ENCODE data around the gene EFHC2. TPM values are rescaled to one million over a fixed set of nuclear protein-coding genes. Genes with fewer than 3 reads are reported as not detected.

Gene EFHC2
- polyA plus RNA-seq, 1 donor from 2014 or later = 0.22 TPM

- no peaks in the 10 kb centered on the region for H3K9me3 ChIP-seq (ENCODE audit: low read length)
- no peaks in the 10 kb centered on the region for H3K79me2 ChIP-seq (replicated peaks; ENCODE audit: insufficient read depth, low read length)
- H3K27me3 ChIP-seq (ENCODE audit: insufficient read depth, low read depth, low read length) = no peaks in the 10 kb centered on the region
- H3K36me3 ChIP-seq (ENCODE audit: insufficient read depth, low read length) = no peaks in the 10 kb centered on the region
- no peak overlapping the region for H3K4me2 ChIP-seq (ENCODE audit: low read length)
- H3K4me3 ChIP-seq (ENCODE audit: low read length) = no peak overlapping the region
- no peak overlapping the region for H3K9ac ChIP-seq (ENCODE audit: low read length)
- no peaks in the 10 kb centered on the region for H3F3A ChIP-seq (ENCODE audit: insufficient read depth, low read length, poor library complexity, severe bottlenecking)
- no peaks in the 10 kb centered on the region for H4K20me1 ChIP-seq (ENCODE audit: insufficient read depth)
- no peaks in the 10 kb centered on the region for H3K9me2 ChIP-seq (ENCODE audit: insufficient read depth, low read length)
- no peak overlapping the region for H3K27ac ChIP-seq (ENCODE audit: low read length)
- no peak for TF ChIP-seq REST (IDR thresholded peaks at IDR 0.05; ENCODE audit: borderline replicate concordance)
- TF ChIP-seq RAD21 (conservative IDR thresholded peaks at IDR 0.05) = no peak
- no peak for TF ChIP-seq EP300 (conservative IDR thresholded peaks at IDR 0.05; ENCODE audit: poor library complexity, severe bottlenecking)
- no peak for TF ChIP-seq POLR2AphosphoS5 (IDR thresholded peaks at IDR 0.05)
- TF ChIP-seq EZH2 (IDR thresholded peaks at IDR 0.05; ENCODE audit: borderline replicate concordance, insufficient read depth, low read length, poor library complexity, severe bottlenecking) = no peak
- TF ChIP-seq, protein P1, sequence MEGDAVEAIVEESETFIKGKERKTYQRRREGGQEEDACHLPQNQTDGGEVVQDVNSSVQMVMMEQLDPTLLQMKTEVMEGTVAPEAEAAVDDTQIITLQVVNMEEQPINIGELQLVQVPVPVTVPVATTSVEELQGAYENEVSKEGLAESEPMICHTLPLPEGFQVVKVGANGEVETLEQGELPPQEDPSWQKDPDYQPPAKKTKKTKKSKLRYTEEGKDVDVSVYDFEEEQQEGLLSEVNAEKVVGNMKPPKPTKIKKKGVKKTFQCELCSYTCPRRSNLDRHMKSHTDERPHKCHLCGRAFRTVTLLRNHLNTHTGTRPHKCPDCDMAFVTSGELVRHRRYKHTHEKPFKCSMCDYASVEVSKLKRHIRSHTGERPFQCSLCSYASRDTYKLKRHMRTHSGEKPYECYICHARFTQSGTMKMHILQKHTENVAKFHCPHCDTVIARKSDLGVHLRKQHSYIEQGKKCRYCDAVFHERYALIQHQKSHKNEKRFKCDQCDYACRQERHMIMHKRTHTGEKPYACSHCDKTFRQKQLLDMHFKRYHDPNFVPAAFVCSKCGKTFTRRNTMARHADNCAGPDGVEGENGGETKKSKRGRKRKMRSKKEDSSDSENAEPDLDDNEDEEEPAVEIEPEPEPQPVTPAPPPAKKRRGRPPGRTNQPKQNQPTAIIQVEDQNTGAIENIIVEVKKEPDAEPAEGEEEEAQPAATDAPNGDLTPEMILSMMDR (IDR thresholded peaks at IDR 0.05; ENCODE audit: poor library complexity, severe bottlenecking) = no peak
- no peak for TF ChIP-seq MXI1 (conservative IDR thresholded peaks at IDR 0.05; ENCODE audit: poor library complexity, severe bottlenecking)
- TF ChIP-seq SMC3 (conservative IDR thresholded peaks at IDR 0.05; ENCODE audit: poor library complexity) = no peak
- TF ChIP-seq TAF1 (IDR thresholded peaks at IDR 0.05; ENCODE audit: low read depth) = no peak
- no peak overlapping the region for H2AFZ ChIP-seq (ENCODE audit: low read depth, low read length)
Observed at GRCh38 chrX:44203791-44204190, 139.7 kb downstream of the EFHC2 start.

- Histone ChIP-seq H3K36me3 (ENCODE audit: insufficient read depth, low read length) (no peaks in the 10 kb centered on the region), H3K9me3 (ENCODE audit: low read length) (no peaks in the 10 kb centered on the region), H2AFZ (ENCODE audit: low read depth, low read length) (no peak overlapping the region), H3K9me2 (ENCODE audit: insufficient read depth, low read length) (no peaks in the 10 kb centered on the region), H3F3A (ENCODE audit: insufficient read depth, low read length, poor library complexity, severe bottlenecking) (no peaks in the 10 kb centered on the region), H3K4me2 (ENCODE audit: low read length) (no peak overlapping the region), H3K27ac (ENCODE audit: low read length) (no peak overlapping the region), H3K9ac (ENCODE audit: low read length) (no peak overlapping the region), H3K27me3 (ENCODE audit: insufficient read depth, low read depth, low read length) (no peaks in the 10 kb centered on the region), H3K79me2 (replicated peaks; ENCODE audit: insufficient read depth, low read length) (no peaks in the 10 kb centered on the region), H4K20me1 (ENCODE audit: insufficient read depth) (no peaks in the 10 kb centered on the region), H3K4me3 (ENCODE audit: low read length) (no peak overlapping the region)
- TF ChIP-seq MXI1 (conservative IDR thresholded peaks at IDR 0.05; ENCODE audit: poor library complexity, severe bottlenecking) (no peak), TAF1 (IDR thresholded peaks at IDR 0.05; ENCODE audit: low read depth) (no peak), REST (IDR thresholded peaks at IDR 0.05; ENCODE audit: borderline replicate concordance) (no peak), POLR2AphosphoS5 (IDR thresholded peaks at IDR 0.05) (no peak), EZH2 (IDR thresholded peaks at IDR 0.05; ENCODE audit: borderline replicate concordance, insufficient read depth, low read length, poor library complexity, severe bottlenecking) (no peak), EP300 (conservative IDR thresholded peaks at IDR 0.05; ENCODE audit: poor library complexity, severe bottlenecking) (no peak), RAD21 (conservative IDR thresholded peaks at IDR 0.05) (no peak), SMC3 (conservative IDR thresholded peaks at IDR 0.05; ENCODE audit: poor library complexity) (no peak)
- TF ChIP-seq, protein P1 (IDR thresholded peaks at IDR 0.05; ENCODE audit: poor library complexity, severe bottlenecking) = no peak
Observed at GRCh38 chrX:44202596-44202995, 140.9 kb downstream of the EFHC2 start.
